ENCODE measurements around the gene AP3D1.

Gene AP3D1

GRCh38 chr19:2113439-2114211, 37.7 kb downstream of the AP3D1 start:
- DNase-seq (ENCODE audit: extremely low read depth in 1 of 2, low read depth in 1 of 2): no peak

- no peak for DNase-seq (ENCODE audit: extremely low read depth in 1 of 2, low read depth in 1 of 2)
Measured at GRCh38 chr19:2112516-2113320, 38.6 kb downstream of the AP3D1 start.

- no peak for DNase-seq (ENCODE audit: extremely low read depth in 1 of 2, low read depth in 1 of 2)
Measured at GRCh38 chr19:2111886-2112285, 39.5 kb downstream of the AP3D1 start.

- DNase-seq (ENCODE audit: extremely low read depth in 1 of 2, low read depth in 1 of 2): no peak
Measured at GRCh38 chr19:2111425-2111824, 39.9 kb downstream of the AP3D1 start.

GRCh38 chr19:2110822-2111221, 40.5 kb downstream of the AP3D1 start:
- DNase-seq (ENCODE audit: extremely low read depth in 1 of 2, low read depth in 1 of 2): no peak

GRCh38 chr19:2109046-2109864, 42.1 kb downstream of the AP3D1 start:
- no peak for DNase-seq (ENCODE audit: extremely low read depth in 1 of 2, low read depth in 1 of 2)

- DNase-seq (ENCODE audit: extremely low read depth in 1 of 2, low read depth in 1 of 2): no peak
Measured at GRCh38 chr19:2108251-2109016, 42.9 kb downstream of the AP3D1 start.

GRCh38 chr19:2103045-2103707, 48.2 kb downstream of the AP3D1 start:
- no peak for DNase-seq (ENCODE audit: extremely low read depth in 1 of 2, low read depth in 1 of 2)

GRCh38 chr19:2101417-2102335, 49.7 kb downstream of the AP3D1 start:
- no peak for DNase-seq (ENCODE audit: extremely low read depth in 1 of 2, low read depth in 1 of 2)

GRCh38 chr19:2100719-2101061, 50.7 kb downstream of the AP3D1 start:
- no peak for DNase-seq (ENCODE audit: extremely low read depth in 1 of 2, low read depth in 1 of 2)

- DNase-seq (ENCODE audit: extremely low read depth in 1 of 2, low read depth in 1 of 2): no peak
Measured at GRCh38 chr19:2099937-2100718, 51.2 kb downstream of the AP3D1 start.

- no peak for DNase-seq (ENCODE audit: extremely low read depth in 1 of 2, low read depth in 1 of 2)
Measured at GRCh38 chr19:2099054-2099501, 52.3 kb downstream of the AP3D1 start.

- DNase-seq (ENCODE audit: extremely low read depth in 1 of 2, low read depth in 1 of 2): no peak
Measured at GRCh38 chr19:2097886-2098327, 53.5 kb downstream of the AP3D1 start.

- no peak for DNase-seq (ENCODE audit: extremely low read depth in 1 of 2, low read depth in 1 of 2)
Measured at GRCh38 chr19:2097203-2097885, 54.0 kb downstream of the AP3D1 start.

GRCh38 chr19:2096480-2097202, 54.7 kb downstream of the AP3D1 start, which contains the start of gene IZUMO4:
Gene IZUMO4, plus strand, starts transcription at chr19:2096915. Its CDS starts 31 bp downstream, at chr19:2096946.
- DNase-seq (ENCODE audit: extremely low read depth in 1 of 2, low read depth in 1 of 2): peak; percentile 98 to 100

GRCh38 chr19:2096034-2096479, 55.3 kb downstream of the AP3D1 start, which contains the start of gene MOB3A:
Gene MOB3A, minus strand, starts transcription at chr19:2096326. Its CDS starts 17,766 bp downstream, at chr19:2078560.
- DNase-seq (ENCODE audit: extremely low read depth in 1 of 2, low read depth in 1 of 2): peak; percentile 72 to 85

Measured in stimulated activated CD8-positive, alpha-beta memory T cell treated with anti-CD3 and anti-CD28 coated beads, Interleukin-7, amount 100 ng/mL, for 48 hours (primary cell).